AG08395 (cell line): Measurements from ENCODE around the gene ADAMTS2.

ENCODE experiments used
- DNase-seq: peaks from one replicate; pipeline ENCODE4 v3.0.0; 2012; ENCODE audit warnings: mixed read lengths, low spot score

ADAMTS2 gene

GRCh38 chr5:179139111-179139935 lies 205.9 kb downstream of the ADAMTS2 start:
- no peak for DNase-seq

GRCh38 chr5:179138568-179138925 lies 206.7 kb downstream of the ADAMTS2 start:
- DNase-seq: no peak

GRCh38 chr5:179137643-179138567 lies 207.4 kb downstream of the ADAMTS2 start:
- DNase-seq: no peak

- DNase-seq: no peak
These were observed 208.1 kb downstream of the ADAMTS2 start for GRCh38 chr5:179137016-179137642.

GRCh38 chr5:179135441-179136215 lies 209.6 kb downstream of the ADAMTS2 start:
- DNase-seq: no peak

- no peak for DNase-seq
These were observed 210.3 kb downstream of the ADAMTS2 start for GRCh38 chr5:179135006-179135405.

- DNase-seq: no peak
These were observed 210.8 kb downstream of the ADAMTS2 start for GRCh38 chr5:179134511-179134910.

GRCh38 chr5:179132586-179133355 lies 212.5 kb downstream of the ADAMTS2 start:
- no peak for DNase-seq

GRCh38 chr5:179131886-179132585 lies 213.2 kb downstream of the ADAMTS2 start:
- DNase-seq: no peak

GRCh38 chr5:179131321-179131835 lies 213.9 kb downstream of the ADAMTS2 start:
- no peak for DNase-seq

- DNase-seq: no peak
These were observed 215.1 kb downstream of the ADAMTS2 start for GRCh38 chr5:179130101-179130681.

- DNase-seq: no peak
These were observed 215.6 kb downstream of the ADAMTS2 start for GRCh38 chr5:179129607-179130071.

- no peak for DNase-seq
These were observed 216.3 kb downstream of the ADAMTS2 start for GRCh38 chr5:179128976-179129375.

- DNase-seq: no peak
These were observed 217.3 kb downstream of the ADAMTS2 start for GRCh38 chr5:179128041-179128365.

- DNase-seq: no peak
These were observed 217.9 kb downstream of the ADAMTS2 start for GRCh38 chr5:179127136-179128040.

GRCh38 chr5:179126506-179126991 lies 218.7 kb downstream of the ADAMTS2 start:
- no peak for DNase-seq

GRCh38 chr5:179125789-179126505 lies 219.3 kb downstream of the ADAMTS2 start:
- DNase-seq: no peak
